Loucy (cell line): Measurements from ENCODE around the gene PPP4C.

ENCODE experiments used
- CTCF ChIP-seq: fragments of 200-600 bp; sonication (generic); conservative IDR thresholded peaks from 2 replicates; pipeline ENCODE4 v1.5.1; 2014; ENCODE audit warnings: mild to moderate bottlenecking, antibody characterized with exemption, low read length
- EZH2phosphoT487 ChIP-seq: fragments of 200-600 bp; IDR thresholded peaks from 2 replicates; pipeline ENCODE4 v1.6.1; 2018; ENCODE audit warnings: antibody characterized with exemption, mild to moderate bottlenecking, moderate library complexity, borderline replicate concordance

- TF ChIP-seq CTCF, result no peak; the same call in none of the 2 replicates
- TF ChIP-seq EZH2phosphoT487, result no peak
These were observed 34.0 kb upstream of the PPP4C start for GRCh38 chr16:30041841-30042240.
